HUES64 (cell line): ENCODE data around the gene GORASP2.

Source experiments
- H3K27ac ChIP-seq: 2 replicates; pipeline ENCODE4 v1.7.0; 2013; ENCODE audit warnings: low read depth, low read length, inconsistent platforms
- H3K27me3 ChIP-seq: 2 replicates; pipeline ENCODE4 v1.6.1; 2013; ENCODE audit warnings: mild to moderate bottlenecking, low read length; ENCODE audit not compliant: insufficient read depth
- H3K36me3 ChIP-seq: 2 replicates; pipeline ENCODE4 v1.6.1; 2013; ENCODE audit warnings: mild to moderate bottlenecking, low read length; ENCODE audit not compliant: insufficient read depth
- H3K4me1 ChIP-seq: 2 replicates; pipeline ENCODE4 v1.6.1; 2013; ENCODE audit warnings: mild to moderate bottlenecking, low read length, moderate library complexity; ENCODE audit not compliant: insufficient read depth
- H3K4me3 ChIP-seq: 2 replicates; pipeline ENCODE4 v1.5.1; 2013; ENCODE audit warnings: mild to moderate bottlenecking, low read length, moderate library complexity
- H3K9ac ChIP-seq: 2 replicates; pipeline ENCODE4 v1.6.1; 2013; ENCODE audit warnings: mild to moderate bottlenecking, low read depth, low read length
- H3K9me3 ChIP-seq: 2 replicates; pipeline ENCODE4 v1.6.1; 2013; ENCODE audit warnings: low read depth, low read length; ENCODE audit not compliant: insufficient read depth
- WGBS: fragments of 150-250, 120-280 bp; methylation state at CpG from one replicate; pipeline ENCODE4 v1.1.7; 2013; ENCODE audit warnings: missing lambda C conversion rate; 5-methylcytosine and 5-hydroxymethylcytosine counted together

Gene GORASP2

DNA sequence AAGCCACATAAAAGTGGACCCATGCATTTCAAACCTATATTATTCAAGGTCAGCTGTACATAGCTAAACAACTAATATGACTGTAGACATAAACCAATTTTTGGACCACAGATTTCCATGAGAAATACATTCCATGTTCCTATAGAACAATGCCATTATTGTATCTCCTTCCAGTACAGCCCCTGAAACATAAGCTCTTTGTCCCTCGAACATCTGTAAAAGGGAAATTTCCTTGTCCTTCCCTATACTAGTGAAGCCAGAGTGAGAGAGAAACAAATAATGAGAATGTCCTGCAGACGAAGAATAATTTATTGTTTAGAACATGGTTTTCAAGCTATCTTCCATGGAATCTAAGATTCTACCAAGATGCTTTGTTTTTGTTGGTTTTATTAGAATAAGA is 75.3 kb downstream of the GORASP2 start:
- Histone ChIP-seq H3K9ac (no peak overlapping the region), H3K36me3 (peaks cover 89% of the 10 kb centered on the region), H3K4me1 (no peaks in the 10 kb centered on the region), H3K27ac (no peak overlapping the region), H3K9me3 (no peaks in the 10 kb centered on the region), H3K27me3 (no peaks in the 10 kb centered on the region), H3K4me3 (no peak overlapping the region)
- WGBS: 100% methylated on average over 2 of the region's 2 CpGs

DNA sequence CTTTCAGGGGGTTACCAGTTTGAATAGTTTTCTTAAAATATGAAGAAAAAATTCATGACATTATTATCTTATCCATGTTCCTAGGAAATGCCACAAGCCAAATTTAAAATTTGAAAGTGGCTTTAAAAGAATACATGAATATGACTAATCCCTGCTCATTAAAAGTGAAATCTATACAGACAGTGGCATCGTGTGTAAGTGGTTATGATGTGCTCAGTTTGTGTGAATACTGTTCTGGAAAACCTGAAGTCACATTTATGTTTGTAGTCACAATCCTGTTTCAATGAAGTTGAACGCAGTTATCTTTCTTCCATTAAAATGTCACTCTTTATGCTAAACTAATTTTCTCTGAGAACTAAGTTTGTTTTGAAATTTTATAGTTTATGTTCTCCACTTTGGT is 75.8 kb downstream of the GORASP2 start:
- 94% methylated on average over 1 of the region's 2 CpGs for WGBS
- no peak overlapping the region for H3K9ac ChIP-seq
- peaks cover 87% of the 10 kb centered on the region for H3K36me3 ChIP-seq

DNA sequence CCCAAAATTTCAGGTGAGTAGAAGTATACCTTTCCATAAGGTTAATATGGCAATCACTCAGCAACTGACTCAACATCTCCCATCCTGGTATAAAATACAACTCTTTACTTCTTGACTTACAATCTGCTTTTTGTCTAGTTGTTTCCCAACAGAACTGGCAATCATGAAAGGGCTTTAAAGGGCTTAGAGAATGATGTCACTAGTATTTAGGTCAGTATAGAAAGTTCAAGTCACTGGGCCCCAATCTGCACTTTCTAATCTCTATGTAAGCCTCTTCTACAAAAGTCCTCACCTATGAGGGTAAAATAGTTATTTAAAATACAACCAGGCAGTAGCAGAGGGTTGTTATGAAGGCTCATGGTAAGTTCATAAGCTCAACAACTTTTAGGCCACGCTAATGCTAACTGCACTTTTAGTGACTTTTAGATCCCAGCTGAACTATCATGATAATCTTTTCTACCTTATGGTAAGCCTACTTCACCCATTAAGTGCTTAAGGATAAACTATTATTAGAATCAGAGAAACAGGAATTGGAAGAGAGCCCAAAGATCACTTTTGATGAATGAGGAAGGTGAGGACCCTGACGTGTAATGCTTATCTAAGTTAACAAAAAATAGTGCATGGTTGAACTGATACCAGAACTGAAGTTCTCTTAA is 79.6 kb downstream of the GORASP2 start:
- Histone ChIP-seq H3K27me3 (no peaks in the 10 kb centered on the region), H3K4me3 (no peak overlapping the region), H3K27ac (no peak overlapping the region), H3K36me3 (peaks cover 88% of the 10 kb centered on the region), H3K9me3 (no peaks in the 10 kb centered on the region), H3K4me1 (no peaks in the 10 kb centered on the region), H3K9ac (no peak overlapping the region)
- 88% methylated on average over 2 of the region's 2 CpGs for WGBS

More for the DNA sequence above, 75.8 kb downstream of the GORASP2 start:
- Histone ChIP-seq H3K27me3 (no peaks in the 10 kb centered on the region), H3K9me3 (no peaks in the 10 kb centered on the region), H3K27ac (no peak overlapping the region), H3K4me1 (no peaks in the 10 kb centered on the region), H3K4me3 (no peak overlapping the region)

DNA sequence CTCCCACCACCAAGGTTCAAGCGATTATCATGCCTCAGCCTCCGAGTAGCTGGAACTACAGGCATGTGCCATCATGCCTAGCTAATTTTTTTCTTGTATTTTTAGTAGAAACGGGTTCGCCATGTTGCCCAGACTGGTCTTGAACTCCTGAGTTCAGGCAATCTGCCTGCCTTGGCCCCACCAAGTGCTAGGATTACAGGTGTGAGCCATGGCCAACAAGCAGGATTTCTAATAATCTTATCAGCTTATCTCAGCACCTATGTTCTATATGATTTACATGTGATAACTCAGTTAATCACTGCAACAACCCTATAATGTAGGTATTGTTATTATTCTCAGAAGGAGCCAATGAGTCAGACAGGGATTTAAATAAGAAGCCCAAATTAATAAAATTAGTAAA is 80.3 kb downstream of the GORASP2 start:
- no peak overlapping the region for H3K4me3 ChIP-seq
- WGBS: 96% methylated on average over 4 of the region's 4 CpGs
- H3K27me3 ChIP-seq: no peaks in the 10 kb centered on the region
- no peaks in the 10 kb centered on the region for H3K4me1 ChIP-seq
- H3K9ac ChIP-seq: no peak overlapping the region
- H3K9me3 ChIP-seq: no peaks in the 10 kb centered on the region
- no peak overlapping the region for H3K27ac ChIP-seq
- peaks cover 89% of the 10 kb centered on the region for H3K36me3 ChIP-seq

DNA sequence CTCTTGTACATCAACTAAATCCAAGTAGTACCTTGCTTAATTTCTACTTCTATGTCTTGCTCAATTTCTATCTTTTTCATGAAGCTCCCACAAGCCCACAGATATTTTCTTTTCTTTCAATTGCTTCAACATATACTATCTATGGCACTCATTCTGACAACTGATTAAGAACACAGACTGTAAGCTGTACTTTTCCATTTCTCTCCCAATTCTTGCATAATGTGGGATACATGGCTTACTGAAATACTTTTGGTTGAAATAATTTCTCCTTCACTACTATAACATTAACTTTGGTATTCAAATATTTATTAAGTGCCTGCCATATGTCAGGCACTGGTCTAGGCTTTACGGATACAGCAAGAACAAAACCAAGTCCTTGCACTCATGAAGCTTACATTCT is 84.8 kb downstream of the GORASP2 start:
- Histone ChIP-seq H3K27ac (no peak overlapping the region), H3K4me1 (no peaks in the 10 kb centered on the region), H3K9ac (no peak overlapping the region), H3K9me3 (no peaks in the 10 kb centered on the region), H3K27me3 (no peaks in the 10 kb centered on the region), H3K36me3 (peaks cover 73% of the 10 kb centered on the region), H3K4me3 (no peak overlapping the region)
- WGBS: no CpG with 5 or more reads among the region's 1 CpG

DNA sequence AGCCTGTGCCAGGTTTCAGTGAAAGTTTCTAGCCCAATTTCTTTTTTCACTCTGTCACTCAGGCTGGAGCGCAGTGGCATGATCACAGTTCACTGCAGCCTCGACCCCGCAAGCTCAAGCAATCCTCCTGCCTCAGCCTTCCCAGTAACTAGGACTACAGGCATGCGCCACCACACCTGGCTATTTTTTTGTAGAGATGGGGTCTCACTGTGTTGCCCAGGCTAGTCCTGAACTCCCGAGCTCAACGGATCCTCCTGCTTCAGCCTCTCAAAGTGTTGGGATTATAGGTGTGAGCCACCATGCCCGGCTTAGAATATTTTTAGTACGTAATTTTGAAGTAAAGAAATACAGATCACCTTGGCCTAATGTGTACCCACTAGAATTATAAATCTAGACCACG is 87.1 kb downstream of the GORASP2 start:
- Histone ChIP-seq H3K9ac (no peak overlapping the region), H3K27me3 (no peaks in the 10 kb centered on the region), H3K27ac (no peak overlapping the region), H3K4me1 (no peaks in the 10 kb centered on the region), H3K36me3 (peaks cover 59% of the 10 kb centered on the region), H3K4me3 (no peak overlapping the region), H3K9me3 (no peaks in the 10 kb centered on the region)
- WGBS: 97% methylated on average over 8 of the region's 9 CpGs
